ENCODE results near the gene LAMB4. TPM values are rescaled to one million over a fixed set of nuclear protein-coding genes. Genes with fewer than 3 reads are reported as not detected.

LAMB4 gene
- total RNA-seq, 3 donors from 2014 or later (not counting 1 experiment from before 2014, with no cell fraction given) = not detected

- Mint-ChIP-seq H3K27ac (no peak overlapping the region), H3K27me3 (ENCODE audit: low read depth in 2 of 2) (peaks cover 7 to 40% of the 10 kb centered on the region in 2 donors), H3K9me3 (no peaks in the 10 kb centered on the region), H3K4me1 (no peaks in the 10 kb centered on the region), H3K4me3 (no peak overlapping the region), H3K36me3 (no peaks in the 10 kb centered on the region)
- DNase-seq (no peak), ATAC-seq (no peak)
- H3K36me3 ChIP-seq (ENCODE audit: control insufficient read depth, insufficient read depth, low read length) = no peaks in the 10 kb centered on the region
- H3K9me3 ChIP-seq (ENCODE audit: control insufficient read depth, insufficient read depth, low read length) = no peaks in the 10 kb centered on the region
- H3K4me3 ChIP-seq (ENCODE audit: low read length) = no peak overlapping the region
- H3K27me3 ChIP-seq (ENCODE audit: control insufficient read depth, insufficient read depth, low read length) = peaks cover 2% of the 10 kb centered on the region
- no peak for TF ChIP-seq CTCF (IDR thresholded peaks at IDR 0.05)
- intact Hi-C loops (cut with micrococcal nuclease) = no loop called here
- H3K27ac ChIP-seq (ENCODE audit: low read length) = no peak overlapping the region
- peaks cover 4% of the 10 kb centered on the region for H3K4me1 ChIP-seq (ENCODE audit: control insufficient read depth, insufficient read depth, low read length)
- 87% methylated on average over 6 of the region's 6 CpGs for WGBS (ENCODE audit: insufficient coverage)
Measured at GRCh38 chr7:108147031-108147563, 16.9 kb upstream of the LAMB4 start.

GRCh38 chr7:108146070-108146842 is 16.1 kb upstream of the LAMB4 start:
- Mint-ChIP-seq H3K36me3 (no peaks in the 10 kb centered on the region), H3K27ac (no peak overlapping the region), H3K9me3 (no peaks in the 10 kb centered on the region), H3K4me3 (no peak overlapping the region), H3K27me3 (ENCODE audit: low read depth in 2 of 2) (peaks cover 6 to 40% of the 10 kb centered on the region in 2 donors), H3K4me1 (no peaks in the 10 kb centered on the region)
- peak; percentile 60 for TF ChIP-seq CTCF (IDR thresholded peaks at IDR 0.05)
- Histone ChIP-seq H3K27ac (ENCODE audit: low read length) (no peak overlapping the region), H3K9me3 (ENCODE audit: control insufficient read depth, insufficient read depth, low read length) (no peaks in the 10 kb centered on the region), H3K4me1 (ENCODE audit: control insufficient read depth, insufficient read depth, low read length) (peaks cover 4% of the 10 kb centered on the region), H3K36me3 (ENCODE audit: control insufficient read depth, insufficient read depth, low read length) (no peaks in the 10 kb centered on the region), H3K4me3 (ENCODE audit: low read length) (no peak overlapping the region), H3K27me3 (ENCODE audit: control insufficient read depth, insufficient read depth, low read length) (no peaks in the 10 kb centered on the region)
- DNase-seq (peak in 1 of 2 donors; percentile 65), ATAC-seq (peak in 2 of 3 donors; percentile 54 to 75)
- intact Hi-C loops (cut with micrococcal nuclease) = loop anchor here (1.0 kb wide), 1 partner anchor 37 kb away; no protein-coding TSS in a partner anchor
- WGBS (ENCODE audit: insufficient coverage) = 25% methylated on average over 10 of the region's 12 CpGs

GRCh38 chr7:108145401-108145800 is 15.2 kb upstream of the LAMB4 start:
- peaks cover 4% of the 10 kb centered on the region for H3K4me1 ChIP-seq (ENCODE audit: control insufficient read depth, insufficient read depth, low read length)
- no peak overlapping the region for H3K27ac ChIP-seq (ENCODE audit: low read length)
- Mint-ChIP-seq H3K27me3 (ENCODE audit: low read depth in 2 of 2) (peaks cover 7 to 32% of the 10 kb centered on the region in 2 donors), H3K9me3 (no peaks in the 10 kb centered on the region), H3K36me3 (no peaks in the 10 kb centered on the region), H3K4me1 (no peaks in the 10 kb centered on the region), H3K4me3 (no peak overlapping the region), H3K27ac (no peak overlapping the region)
- ATAC-seq (no peak), DNase-seq (no peak)
- no peak for TF ChIP-seq CTCF (IDR thresholded peaks at IDR 0.05)
- no peak overlapping the region for H3K4me3 ChIP-seq (ENCODE audit: low read length)
- no peaks in the 10 kb centered on the region for H3K27me3 ChIP-seq (ENCODE audit: control insufficient read depth, insufficient read depth, low read length)
- H3K36me3 ChIP-seq (ENCODE audit: control insufficient read depth, insufficient read depth, low read length) = no peaks in the 10 kb centered on the region
- no peaks in the 10 kb centered on the region for H3K9me3 ChIP-seq (ENCODE audit: control insufficient read depth, insufficient read depth, low read length)
- WGBS (ENCODE audit: insufficient coverage) = 78% methylated on average over 7 of the region's 8 CpGs
- intact Hi-C loops (cut with micrococcal nuclease) = no loop called here
